H9 (cell line): ENCODE measurements around the gene KLHL1. TPM values are rescaled to one million over a fixed set of nuclear protein-coding genes. Genes with fewer than 3 reads are reported as not detected.

ENCODE experiments used
- DNase-seq: peaks from one replicate; pipeline ENCODE4 v3.0.0-alpha.2; 2017
- H2AFZ ChIP-seq: one replicate; pipeline ENCODE4 v1.6.1; 2013; ENCODE audit warnings: mild to moderate bottlenecking, low read length, control low read depth, moderate library complexity
- H2AK5ac ChIP-seq: 2 replicates; pipeline ENCODE4 v1.6.1; 2013; ENCODE audit warnings: low read length, control low read depth, mixed read lengths; ENCODE audit not compliant: insufficient read length
- H2BK120ac ChIP-seq: one replicate; pipeline ENCODE4 v1.6.1; 2013; ENCODE audit warnings: low read depth, mild to moderate bottlenecking, low read length, control low read depth, inconsistent platforms; ENCODE audit not compliant: poor library complexity, severe bottlenecking
- H2BK12ac ChIP-seq: 2 replicates; pipeline ENCODE4 v1.6.1; 2013; ENCODE audit warnings: low read length, control low read depth, mixed read lengths, low read depth; ENCODE audit not compliant: insufficient read length
- H2BK15ac ChIP-seq: 2 replicates; pipeline ENCODE4 v1.6.1; 2013; ENCODE audit warnings: low read depth, low read length, control low read depth
- H2BK20ac ChIP-seq: one replicate; pipeline ENCODE4 v1.6.1; 2013; ENCODE audit warnings: low read depth, mild to moderate bottlenecking, low read length, control low read depth, inconsistent platforms; ENCODE audit not compliant: poor library complexity, severe bottlenecking
- H2BK5ac ChIP-seq: 2 replicates; pipeline ENCODE4 v1.6.1; 2013; ENCODE audit warnings: low read length, control low read depth, mixed read lengths; ENCODE audit not compliant: insufficient read length
- H3K14ac ChIP-seq: 2 replicates; pipeline ENCODE4 v1.6.1; 2013; ENCODE audit warnings: low read length, control low read depth; ENCODE audit not compliant: insufficient read depth
- H3K18ac ChIP-seq: 2 replicates; pipeline ENCODE4 v1.6.1; 2013; ENCODE audit warnings: low read depth, mild to moderate bottlenecking, mixed read lengths, low read length, control low read depth; ENCODE audit not compliant: insufficient read length
- H3K23ac ChIP-seq: 2 replicates; pipeline ENCODE4 v1.6.1; 2013; ENCODE audit warnings: low read length, control low read depth, mixed read lengths, low read depth; ENCODE audit not compliant: insufficient read length
- H3K23me2 ChIP-seq: 2 replicates; pipeline ENCODE4 v1.6.1; 2013; ENCODE audit warnings: low read depth, mild to moderate bottlenecking, mixed read lengths, low read length, control low read depth; ENCODE audit not compliant: insufficient read length, poor library complexity, severe bottlenecking
- H3K27ac ChIP-seq: 2 replicates; pipeline ENCODE4 v1.5.1; 2013; ENCODE audit warnings: low read length, control low read depth, mixed read lengths, low read depth; ENCODE audit not compliant: insufficient read length
- H3K27me3 ChIP-seq: 2 replicates; pipeline ENCODE4 v1.6.1; 2013; ENCODE audit warnings: low read length, control low read depth, inconsistent platforms; ENCODE audit not compliant: insufficient read depth
- H3K4ac ChIP-seq: 2 replicates; pipeline ENCODE4 v1.6.1; 2013; ENCODE audit warnings: low read depth, mild to moderate bottlenecking, control low read depth, inconsistent platforms, low read length, moderate library complexity
- H3K4me1 ChIP-seq: 2 replicates; pipeline ENCODE4 v1.6.1; 2013; ENCODE audit warnings: low read length, control low read depth, inconsistent platforms; ENCODE audit not compliant: insufficient read depth
- H3K4me2 ChIP-seq: 2 replicates; pipeline ENCODE4 v1.6.1; 2013; ENCODE audit warnings: low read length, control low read depth, mixed read lengths; ENCODE audit not compliant: insufficient read length, insufficient read depth
- H3K56ac ChIP-seq: 2 replicates; pipeline ENCODE4 v1.6.1; 2013; ENCODE audit warnings: low read depth, mild to moderate bottlenecking, mixed read lengths, low read length, control low read depth; ENCODE audit not compliant: insufficient read length
- H3K79me1 ChIP-seq: 2 replicates; pipeline ENCODE4 v1.6.1; 2013; ENCODE audit warnings: low read depth, mild to moderate bottlenecking, moderate library complexity, low read length, control low read depth, inconsistent platforms; ENCODE audit not compliant: insufficient read depth, poor library complexity, severe bottlenecking
- H3K79me2 ChIP-seq: 2 replicates; pipeline ENCODE4 v1.6.1; 2013; ENCODE audit warnings: low read length, control low read depth, inconsistent platforms; ENCODE audit not compliant: insufficient read depth
- H3K9ac ChIP-seq: 2 replicates; pipeline ENCODE4 v1.6.1; 2013; ENCODE audit warnings: low read length, control low read depth, mixed read lengths; ENCODE audit not compliant: insufficient read length; ENCODE audit errors: extremely low read depth
- H3K9me3 ChIP-seq: one replicate; pipeline ENCODE4 v1.6.1; 2013; ENCODE audit warnings: low read depth, low read length, inconsistent platforms; ENCODE audit not compliant: control insufficient read depth
- H3T11ph ChIP-seq: one replicate; pipeline ENCODE4 v1.6.1; 2013; ENCODE audit warnings: mild to moderate bottlenecking, low read length, control low read depth, inconsistent platforms
- H4K20me1 ChIP-seq: one replicate; pipeline ENCODE4 v1.6.1; 2013; ENCODE audit not compliant: control insufficient read depth, insufficient read length, insufficient read depth
- H4K5ac ChIP-seq: 2 replicates; pipeline ENCODE4 v1.6.1; 2013; ENCODE audit warnings: low read depth, mild to moderate bottlenecking, mixed read lengths, low read length, control low read depth; ENCODE audit not compliant: insufficient read length
- H4K8ac ChIP-seq: replicated peaks from 2 replicates; pipeline ENCODE4 v1.6.1; 2013; ENCODE audit warnings: low read length, control low read depth, mixed read lengths, low read depth; ENCODE audit not compliant: insufficient read length
- H4K91ac ChIP-seq: 2 replicates; pipeline ENCODE4 v1.6.1; 2013; ENCODE audit warnings: low read depth, mild to moderate bottlenecking, moderate library complexity, mixed read lengths, low read length, control low read depth; ENCODE audit not compliant: insufficient read length
- H3K27ac Mint-ChIP-seq, 3 experiments: 2 replicates in 2 of 3; 3 replicates in 1 of 3; pipeline ENCODE4 v1.8.0; 2020 to 2021; ENCODE audit warnings: mixed read lengths in 3 of 3, mild to moderate bottlenecking in 1 of 3, moderate library complexity in 1 of 3
- H3K27me3 Mint-ChIP-seq: 2 replicates; pipeline ENCODE4 v1.8.0; 2021; ENCODE audit warnings: low read depth, mild to moderate bottlenecking, moderate library complexity, mixed read lengths
- H3K36me3 Mint-ChIP-seq, 3 experiments: 2 replicates in 2 of 3; 3 replicates in 1 of 3; pipeline ENCODE4 v1.8.0; 2020 to 2021; ENCODE audit warnings: low read depth in 3 of 3, mixed read lengths in 3 of 3; ENCODE audit not compliant: insufficient read depth in 1 of 3
- H3K4me1 Mint-ChIP-seq, 2 experiments: 2 replicates each; pipeline ENCODE4 v1.8.0; 2020; ENCODE audit warnings: mixed read lengths in 2 of 2
- H3K4me3 Mint-ChIP-seq, 2 experiments: 2 replicates in 1 of 2; 3 replicates in 1 of 2; pipeline ENCODE4 v1.8.0; 2020 to 2021; ENCODE audit warnings: mild to moderate bottlenecking in 2 of 2, mixed read lengths in 2 of 2, moderate library complexity in 1 of 2
- H3K9me3 Mint-ChIP-seq, 2 experiments: 2 replicates in 1 of 2; 3 replicates in 1 of 2; pipeline ENCODE4 v1.8.0; 2020; ENCODE audit warnings: mild to moderate bottlenecking in 2 of 2, mixed read lengths in 2 of 2, moderate library complexity in 1 of 2
- CTCF ChIP-seq: fragments of 200-600 bp; sonication (generic); conservative IDR thresholded peaks from 3 replicates; pipeline ENCODE4 v1.8.0; 2021; ENCODE audit warnings: antibody characterized with exemption, mild to moderate bottlenecking
- whole genome bisulfite sequencing: extraction: QIAGEN DNeasy Blood & Tissue Kit; methylation state at CpG from one replicate; pipeline ENCODE4 v1.1.7; 2013; ENCODE audit warnings: missing lambda C conversion rate, low lambda C conversion rate, mixed read lengths; ENCODE audit not compliant: insufficient read length; ENCODE audit errors: extremely low coverage; 5-methylcytosine and 5-hydroxymethylcytosine counted together
- total RNA-seq: library from RNA; stranded (reverse); gene quantifications from 2 replicates; pipeline ENCODE4 v1.2.1, GENCODE V29; 2021

The KLHL1 gene
- total RNA-seq, 1 experiment from 2014 or later = not detected

DNA sequence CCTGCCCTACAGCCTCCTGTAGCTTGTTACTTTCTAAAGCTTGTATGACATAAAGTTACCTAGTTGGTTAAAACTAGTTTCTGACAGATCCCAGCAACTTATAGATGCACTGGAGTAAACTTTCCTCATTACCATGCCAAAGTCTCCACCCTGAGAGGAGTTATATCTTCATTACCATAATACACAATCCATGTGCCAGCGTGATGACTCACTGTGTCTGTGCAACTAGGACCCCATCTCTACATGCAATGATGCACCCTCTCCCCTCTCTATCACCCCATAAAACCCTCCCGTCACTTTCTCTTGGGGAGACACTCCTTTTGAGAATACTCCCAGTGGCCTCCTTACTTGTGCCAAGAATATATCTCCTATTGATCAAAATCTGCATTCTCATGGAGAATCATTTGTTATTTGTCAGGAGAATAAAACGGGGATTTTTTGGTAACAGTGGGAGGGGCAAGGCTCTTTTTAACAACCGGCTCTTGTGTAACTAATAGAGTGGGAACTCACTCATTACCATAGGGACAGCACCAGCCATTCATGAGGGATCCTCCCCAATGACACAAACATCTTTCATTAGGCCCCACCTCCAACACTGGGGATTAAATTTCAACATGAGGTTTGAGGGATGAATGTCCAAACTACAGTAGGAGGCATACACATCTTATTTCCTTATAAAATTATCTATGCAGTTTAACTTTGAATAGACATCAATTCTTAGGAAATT, 235.8 kb downstream of the KLHL1 start:
- Histone ChIP-seq H3K14ac (no peak overlapping the region), H3K4me1 (no peaks in the 10 kb centered on the region), H2BK15ac (no peak overlapping the region), H3K56ac (no peak overlapping the region), H3T11ph (no peak overlapping the region), H3K9me3 (no peaks in the 10 kb centered on the region), H2BK120ac (no peak overlapping the region), H3K27me3 (no peaks in the 10 kb centered on the region), H3K79me2 (no peaks in the 10 kb centered on the region), H3K4ac (no peak overlapping the region), H3K27ac (no peak overlapping the region), H4K5ac (no peak overlapping the region), H3K79me1 (no peaks in the 10 kb centered on the region), H4K91ac (no peak overlapping the region), H3K18ac (no peak overlapping the region), H3K23me2 (no peaks in the 10 kb centered on the region), H2AK5ac (no peak overlapping the region), H2AFZ (no peak overlapping the region), H3K23ac (no peak overlapping the region), H3K4me2 (no peak overlapping the region), H4K20me1 (no peaks in the 10 kb centered on the region), H2BK12ac (no peak overlapping the region), H4K8ac (no peak overlapping the region), H2BK20ac (no peak overlapping the region), H2BK5ac (no peak overlapping the region), H3K9ac (no peak overlapping the region)
- Mint-ChIP-seq H3K9me3 (no peaks in the 10 kb centered on the region), H3K4me3 (no peak overlapping the region), H3K36me3 (no peaks in the 10 kb centered on the region), H3K27ac (no peak overlapping the region), H3K27me3 (no peaks in the 10 kb centered on the region), H3K4me1 (no peaks in the 10 kb centered on the region)
- DNase-seq = no peak
- no peak for TF ChIP-seq CTCF
- WGBS = no CpG with 5 or more reads among the region's 4 CpGs
